Lower lobe of right lung (tissue), 2 donors: Measurements from ENCODE around the gene C20orf141. TPM values are rescaled to one million over a fixed set of nuclear protein-coding genes. Genes with fewer than 3 reads are reported as not detected.

Source experiments
- ATAC-seq, 2 donors: fragments of 200-7000 bp; cut with Tn5 transposase; one replicate each; pipeline ENCODE4 v1.9.1; 2020 to 2022; ENCODE audit warnings: mild to moderate bottlenecking in 2 of 2, moderate library complexity in 2 of 2
- DNase-seq: peaks from one replicate; pipeline ENCODE4 v3.0.0-alpha.2; 2020
- H3K27ac ChIP-seq: fragments of 200-600 bp; one replicate; pipeline ENCODE4 v1.8.0; 2022
- H3K27me3 ChIP-seq: fragments of 200-600 bp; one replicate; pipeline ENCODE4 v1.8.0; 2022; ENCODE audit warnings: low read depth
- H3K36me3 ChIP-seq: fragments of 200-600 bp; one replicate; pipeline ENCODE4 v1.8.0; 2022; ENCODE audit warnings: mild to moderate bottlenecking
- H3K4me1 ChIP-seq: fragments of 200-600 bp; one replicate; pipeline ENCODE4 v1.8.0; 2022
- H3K4me3 ChIP-seq: fragments of 200-600 bp; one replicate; pipeline ENCODE4 v1.8.0; 2022; ENCODE audit warnings: mild to moderate bottlenecking
- H3K9me3 ChIP-seq: fragments of 200-600 bp; one replicate; pipeline ENCODE4 v1.8.0; 2022
- intact Hi-C: fragments of 100-400 bp; cut with DNase I; formaldehyde crosslinking; loops from one replicate; pipeline ENCODE4 v1.11.0; 2022
- total RNA-seq: library from RNA; stranded (reverse); fragmentation: NEBNext Ultra II Directional; extraction: Animal tissue kit (Norgen Biotek cat#: 25700); gene quantifications from one replicate; pipeline ENCODE4 v1.2.1, GENCODE V29; 2021
- TF ChIP-seq, protein P1 (sequence below): fragments of 200-600 bp; IDR thresholded peaks from one replicate; pipeline ENCODE4 v1.8.0; 2022; ENCODE audit warnings: antibody characterized with exemption, mild to moderate bottlenecking
- donor health status: DM: no; HTN: yes; CAD: no; lungs with severe emphysema.

C20orf141 gene
- total RNA-seq, 1 donor from 2014 or later: not detected

DNA sequence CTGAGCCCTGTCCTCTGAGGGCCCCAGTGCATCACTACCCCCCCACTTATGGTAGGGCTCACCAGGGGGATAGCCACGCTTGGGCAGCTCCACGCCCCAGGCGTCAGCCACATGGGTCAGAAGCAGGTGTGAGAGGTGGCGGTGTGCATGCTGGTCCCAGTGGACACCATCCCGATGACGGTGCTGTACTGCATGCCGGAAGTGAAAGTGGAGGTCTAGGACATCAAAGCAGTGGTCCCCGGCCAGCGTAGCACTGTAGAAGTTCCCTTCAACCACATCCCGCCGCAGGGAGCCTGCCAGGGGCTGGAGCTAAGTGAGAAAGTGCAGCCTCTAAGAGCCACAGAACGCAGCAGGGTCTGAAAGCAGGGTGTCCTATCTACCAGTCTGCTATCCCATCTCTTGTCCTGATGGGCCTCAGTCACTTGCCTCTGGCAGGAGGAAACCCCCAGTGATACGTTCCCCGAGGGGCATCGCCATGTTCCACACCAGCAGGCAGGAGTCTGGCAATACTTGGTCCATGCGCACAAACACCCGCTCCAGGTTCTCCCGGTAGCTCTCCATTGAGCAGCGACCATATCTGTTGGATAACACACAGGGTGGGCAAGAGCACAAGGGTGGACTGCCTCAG is 23.5 kb downstream of the C20orf141 start:
- no peaks in the 10 kb centered on the region for H3K27me3 ChIP-seq
- no peak overlapping the region for H3K4me3 ChIP-seq
- H3K9me3 ChIP-seq: no peaks in the 10 kb centered on the region
- H3K4me1 ChIP-seq: peaks cover 20% of the 10 kb centered on the region
- TF ChIP-seq, protein P1, sequence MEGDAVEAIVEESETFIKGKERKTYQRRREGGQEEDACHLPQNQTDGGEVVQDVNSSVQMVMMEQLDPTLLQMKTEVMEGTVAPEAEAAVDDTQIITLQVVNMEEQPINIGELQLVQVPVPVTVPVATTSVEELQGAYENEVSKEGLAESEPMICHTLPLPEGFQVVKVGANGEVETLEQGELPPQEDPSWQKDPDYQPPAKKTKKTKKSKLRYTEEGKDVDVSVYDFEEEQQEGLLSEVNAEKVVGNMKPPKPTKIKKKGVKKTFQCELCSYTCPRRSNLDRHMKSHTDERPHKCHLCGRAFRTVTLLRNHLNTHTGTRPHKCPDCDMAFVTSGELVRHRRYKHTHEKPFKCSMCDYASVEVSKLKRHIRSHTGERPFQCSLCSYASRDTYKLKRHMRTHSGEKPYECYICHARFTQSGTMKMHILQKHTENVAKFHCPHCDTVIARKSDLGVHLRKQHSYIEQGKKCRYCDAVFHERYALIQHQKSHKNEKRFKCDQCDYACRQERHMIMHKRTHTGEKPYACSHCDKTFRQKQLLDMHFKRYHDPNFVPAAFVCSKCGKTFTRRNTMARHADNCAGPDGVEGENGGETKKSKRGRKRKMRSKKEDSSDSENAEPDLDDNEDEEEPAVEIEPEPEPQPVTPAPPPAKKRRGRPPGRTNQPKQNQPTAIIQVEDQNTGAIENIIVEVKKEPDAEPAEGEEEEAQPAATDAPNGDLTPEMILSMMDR: no peak
- intact Hi-C loops: no loop called here
- DNase-seq (no peak), ATAC-seq (no peak)
- peaks cover 16% of the 10 kb centered on the region for H3K36me3 ChIP-seq
- H3K27ac ChIP-seq: no peak overlapping the region

DNA sequence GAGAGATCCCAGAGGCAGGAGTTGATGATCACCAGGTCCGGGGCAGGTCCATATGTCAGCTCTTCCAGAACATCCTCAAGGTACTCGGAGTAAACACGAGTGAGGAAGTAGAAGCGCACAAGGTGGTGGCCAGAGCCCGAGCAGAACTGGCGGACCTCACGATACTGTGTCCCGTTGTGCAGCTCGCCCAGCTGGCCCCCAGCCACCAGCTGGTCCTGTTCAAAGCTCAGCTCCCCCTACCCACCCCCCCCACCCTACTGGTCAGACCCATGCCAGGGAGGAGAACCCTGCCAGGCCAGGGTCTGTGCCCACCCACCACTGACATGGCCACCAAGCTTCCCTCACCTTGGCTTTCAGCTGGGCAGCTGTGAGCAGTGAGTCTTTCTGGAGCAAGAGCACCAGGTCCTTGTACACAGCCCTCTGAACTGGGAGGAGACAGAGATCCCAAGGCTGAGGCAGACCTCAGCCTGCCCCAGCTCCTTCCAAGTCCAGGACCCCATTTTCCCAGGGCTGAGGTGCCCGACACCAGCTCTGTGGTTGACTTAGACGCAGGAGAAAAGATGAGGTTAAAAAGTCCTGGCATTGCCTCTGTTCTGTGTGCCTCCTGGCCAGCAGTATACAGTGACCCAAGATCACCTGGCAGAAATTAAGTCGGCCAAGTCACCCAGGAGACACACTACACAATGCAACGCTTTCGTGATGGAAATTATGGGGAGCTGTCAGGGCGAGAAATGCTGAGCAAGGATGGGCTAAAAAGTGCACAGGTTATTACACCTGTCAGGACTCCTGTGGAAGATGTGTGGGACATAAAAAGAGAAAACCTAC is 24.3 kb downstream of the C20orf141 start:
- no peak overlapping the region for H3K27ac ChIP-seq
- H3K27me3 ChIP-seq: no peaks in the 10 kb centered on the region
- peaks cover 20% of the 10 kb centered on the region for H3K4me1 ChIP-seq
- TF ChIP-seq, protein P1: no peak
- intact Hi-C loops: no loop called here
- peak overlapping the region; percentile 98 for H3K4me3 ChIP-seq
- ATAC-seq: no peak
- peaks cover 16% of the 10 kb centered on the region for H3K36me3 ChIP-seq
- H3K9me3 ChIP-seq: no peaks in the 10 kb centered on the region
- DNase-seq: no peak

DNA sequence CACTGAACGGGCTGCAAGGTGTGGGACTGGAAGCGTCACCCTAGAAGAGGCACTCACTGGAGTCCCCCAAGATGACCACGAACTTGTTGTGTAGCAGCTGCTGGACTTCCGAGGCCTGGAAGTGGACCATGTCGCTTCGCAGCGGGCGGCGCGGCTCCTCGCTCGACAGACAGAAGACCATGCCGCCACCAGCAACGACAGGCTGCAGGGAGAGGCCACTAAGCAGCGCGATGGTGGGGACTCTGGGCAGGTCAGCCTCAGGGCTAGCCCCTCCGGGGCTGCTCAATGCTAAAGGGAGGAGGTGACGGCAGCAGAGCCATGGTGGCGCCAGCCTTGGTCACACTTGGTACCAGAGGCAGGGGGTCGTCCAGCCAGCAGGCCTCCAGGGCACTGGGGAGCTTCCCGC is 24.9 kb downstream of the C20orf141 start:
- H3K27me3 ChIP-seq: no peaks in the 10 kb centered on the region
- peak overlapping the region; percentile 96 for H3K27ac ChIP-seq
- peaks cover 16% of the 10 kb centered on the region for H3K36me3 ChIP-seq
- intact Hi-C loops: no loop called here
- TF ChIP-seq, protein P1: no peak
- no peaks in the 10 kb centered on the region for H3K9me3 ChIP-seq
- no peak for ATAC-seq
- H3K4me1 ChIP-seq: peaks cover 20% of the 10 kb centered on the region
- no peak for DNase-seq
- H3K4me3 ChIP-seq: peak overlapping the region; percentile 98

DNA sequence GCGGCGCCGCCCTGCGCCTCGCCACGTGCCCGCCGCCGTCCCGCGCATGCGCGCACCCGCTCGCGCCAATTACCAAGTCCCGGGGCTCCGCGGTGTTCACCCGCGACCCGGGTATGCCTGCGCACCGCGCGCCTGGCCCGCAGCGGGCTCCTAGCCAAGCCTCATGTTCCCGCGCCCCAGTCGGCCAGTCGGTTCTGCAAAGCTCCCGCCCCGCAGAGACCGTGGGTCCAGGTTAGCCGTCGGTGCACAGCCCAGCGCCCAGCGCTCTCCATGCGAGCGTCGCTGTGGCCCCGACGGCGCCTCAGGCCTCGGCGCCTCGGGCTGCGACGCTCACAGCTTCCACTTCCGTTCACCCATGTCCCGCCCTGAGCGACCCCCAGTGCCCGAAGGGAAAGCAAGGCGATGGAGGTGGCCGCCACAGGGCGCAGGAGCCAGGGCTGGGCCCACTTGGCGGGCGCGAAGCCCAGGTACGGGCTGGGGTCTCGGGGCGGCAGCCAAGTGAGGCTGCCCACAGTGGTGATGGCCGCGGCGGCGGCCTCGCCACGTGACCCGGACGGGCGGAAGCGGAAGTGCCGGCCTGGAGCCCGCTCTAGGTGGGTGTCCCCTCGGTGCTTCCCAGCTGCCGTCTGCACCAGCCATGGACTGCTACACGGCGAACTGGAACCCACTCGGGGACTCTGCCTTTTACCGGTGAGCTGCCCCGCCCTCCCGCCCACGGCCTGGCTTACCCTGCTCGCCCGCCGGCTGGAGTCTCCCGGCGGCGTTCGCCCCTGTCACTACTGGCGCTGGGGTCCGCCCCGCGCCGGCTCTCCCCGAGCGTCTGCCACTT is 25.6 kb downstream of the C20orf141 start, which contains the start of the genes PCED1A and VPS16:
Gene PCED1A, minus strand, starts transcription at position 518 of the 829 bp plus-strand sequence. CDS start 743 bp downstream, outside the sequence.
Gene VPS16, plus strand, starts transcription at position 608 of the 829 bp plus-strand sequence. Its CDS starts 30 bp downstream, at position 638.
- Histone ChIP-seq H3K36me3 (peaks cover 14% of the 10 kb centered on the region), H3K27me3 (no peaks in the 10 kb centered on the region), H3K4me1 (peaks cover 20% of the 10 kb centered on the region), H3K27ac (peak within 1 kb of the TSS; percentile 96), H3K9me3 (no peaks in the 10 kb centered on the region), H3K4me3 (peak within 1 kb of the TSS; percentile 98)
- TF ChIP-seq, protein P1: no peak
- intact Hi-C loops: no loop called here
- ATAC-seq: peak; percentile 98 to 100
- peak; percentile 92 for DNase-seq

DNA sequence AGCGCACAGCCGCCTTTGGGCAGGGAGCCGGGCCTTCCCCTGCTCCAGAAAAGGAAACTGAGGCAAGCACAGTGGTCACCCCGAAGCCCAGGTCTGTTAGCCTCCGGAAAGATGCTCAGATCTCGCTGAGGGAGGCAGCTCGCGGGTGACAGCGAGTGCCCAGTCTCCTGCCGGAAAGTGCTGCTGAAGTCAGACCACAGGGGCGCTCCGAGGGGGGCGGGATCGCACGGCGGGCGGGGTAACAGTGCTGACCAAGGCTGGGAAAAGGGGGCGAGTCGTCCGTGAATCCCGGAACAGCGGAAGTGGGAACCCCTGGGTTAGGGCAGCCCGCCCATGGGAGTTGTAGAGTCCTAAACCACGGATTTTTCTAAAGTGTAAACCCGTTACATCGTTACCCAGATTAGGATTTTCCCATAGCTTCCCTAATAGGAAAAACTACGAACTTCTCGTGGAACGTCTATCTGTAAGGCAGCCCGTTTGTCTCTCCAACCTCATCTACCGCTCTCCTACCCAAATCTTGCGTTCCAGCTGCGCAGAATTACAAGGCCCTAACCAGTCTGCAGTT is 26.3 kb downstream of the C20orf141 start:
- peak; percentile 69 to 76 for ATAC-seq
- peak overlapping the region; percentile 96 for H3K27ac ChIP-seq
- TF ChIP-seq, protein P1: no peak
- no peaks in the 10 kb centered on the region for H3K9me3 ChIP-seq
- peaks cover 11% of the 10 kb centered on the region for H3K36me3 ChIP-seq
- H3K4me3 ChIP-seq: peak overlapping the region; percentile 98
- peaks cover 20% of the 10 kb centered on the region for H3K4me1 ChIP-seq
- DNase-seq: peak; percentile 74
- intact Hi-C loops: no loop called here
- H3K27me3 ChIP-seq: no peaks in the 10 kb centered on the region
